H1 (cell line): ENCODE measurements around the gene EGFLAM. TPM values are rescaled to one million over a fixed set of nuclear protein-coding genes. Genes with fewer than 3 reads are reported as not detected.
A peak's percentile ranks its signal among the peaks of the same experiment; 100 is the strongest.
"Not testable (repeated sequence)": the region's sequence is repeated elsewhere in the genome, so short reads cannot be mapped to it uniquely, and the experiment has no call there.

ENCODE experiments used
- CTCF ChIA-PET: fragments of 300-600 bp; sonication (Branson Sonifier 250); formaldehyde crosslinking; loops from one replicate; lab custom pipeline; 2021; ENCODE audit not compliant: partially characterized antibody; lab: Charles Lee
- POLR2A ChIA-PET: fragments of 300-600 bp; sonication (Branson Sonifier 250); formaldehyde crosslinking; loops from one replicate; lab custom pipeline; 2021; ENCODE audit warnings: inconsistent platforms; ENCODE audit not compliant: partially characterized antibody; lab: Charles Lee
- DNase-seq, 2 experiments: peaks; one replicate each; pipeline versions ENCODE4 v3.0.0 to v3.0.0-alpha.2; 2010 to 2022; ENCODE audit warnings: low spot score in 2 of 2, low read depth in 1 of 2, mixed read lengths in 1 of 2
- FAIRE-seq: peaks from 2 replicates; lab custom pipeline; 2011; peaks lifted over from hg19 to GRCh38; lab: Jason Lieb, UNC
- H2AFZ ChIP-seq: 2 replicates; pipeline ENCODE4 v1.8.1; 2012; ENCODE audit warnings: low read length, inconsistent platforms
- H2AK5ac ChIP-seq: 2 replicates; pipeline ENCODE4 v1.6.1; 2013; ENCODE audit warnings: low read depth, low read length
- H2BK120ac ChIP-seq: replicated peaks from 2 replicates; pipeline ENCODE3; 2013; ENCODE audit warnings: low read depth, low read length, inconsistent platforms
- H2BK12ac ChIP-seq: 2 replicates; pipeline ENCODE4 v1.6.1; 2013; ENCODE audit warnings: low read depth, low read length
- H2BK15ac ChIP-seq: 2 replicates; pipeline ENCODE4 v1.6.1; 2013; ENCODE audit warnings: low read length
- H2BK20ac ChIP-seq: 2 replicates; pipeline ENCODE4 v1.6.1; 2013; ENCODE audit warnings: low read length
- H2BK5ac ChIP-seq: 2 replicates; pipeline ENCODE4 v1.6.1; 2013; ENCODE audit warnings: low read depth, low read length
- H3K14ac ChIP-seq: 2 replicates; pipeline ENCODE4 v1.6.1; 2013; ENCODE audit warnings: inconsistent platforms; ENCODE audit not compliant: insufficient read length
- H3K18ac ChIP-seq: 2 replicates; pipeline ENCODE4 v1.6.1; 2013; ENCODE audit warnings: low read length; ENCODE audit errors: extremely low read depth
- H3K23ac ChIP-seq: 2 replicates; pipeline ENCODE4 v1.6.1; 2013; ENCODE audit warnings: inconsistent platforms; ENCODE audit not compliant: insufficient read length
- H3K23me2 ChIP-seq: 2 replicates; pipeline ENCODE4 v1.6.1; 2013; ENCODE audit warnings: low read depth, low read length
- H3K27ac ChIP-seq: 2 replicates; pipeline ENCODE4 v1.6.1; 2011; ENCODE audit warnings: low read depth, low read length, inconsistent platforms
- H3K27me3 ChIP-seq, 4 experiments: replicated peaks in 1 of 4; 1 replicate in 1 of 4; 2 replicates in 3 of 4; pipeline versions ENCODE4 v1.6.1 to v1.8.1; 2011 to 2013; ENCODE audit warnings: low read length in 3 of 4, mild to moderate bottlenecking in 3 of 4, inconsistent platforms in 2 of 4, mixed read lengths in 2 of 4, moderate library complexity in 1 of 4; ENCODE audit not compliant: control insufficient read depth in 3 of 4, insufficient read depth in 3 of 4; ENCODE audit errors: extremely low read depth in 1 of 4
- H3K36me3 ChIP-seq, 4 experiments: 2 replicates each; pipeline versions ENCODE4 v1.6.1 to v1.8.1; 2011 to 2013; ENCODE audit warnings: mild to moderate bottlenecking in 4 of 4, low read length in 3 of 4, moderate library complexity in 2 of 4, control low read depth in 1 of 4, inconsistent platforms in 1 of 4; ENCODE audit not compliant: insufficient read depth in 4 of 4, control insufficient read depth in 2 of 4
- H3K4ac ChIP-seq: replicated peaks from 2 replicates; pipeline ENCODE3; 2013; ENCODE audit warnings: low read length, low read depth, mixed read lengths, inconsistent platforms; ENCODE audit not compliant: insufficient read length
- H3K4me1 ChIP-seq, 4 experiments: replicated peaks in 1 of 4; 1 replicate in 1 of 4; 2 replicates in 3 of 4; pipeline versions ENCODE4 v1.6.1 to v1.8.1; 2011 to 2013; ENCODE audit warnings: low read length in 3 of 4, inconsistent platforms in 2 of 4, mixed read lengths in 1 of 4; ENCODE audit not compliant: insufficient read depth in 4 of 4, control insufficient read depth in 3 of 4
- H3K4me2 ChIP-seq, 2 experiments: 2 replicates each; pipeline versions ENCODE4 v1.6.1 to v1.8.1; 2011 to 2013; ENCODE audit warnings: low read depth in 2 of 2, low read length in 2 of 2, control low read depth in 1 of 2, inconsistent platforms in 1 of 2, mild to moderate bottlenecking in 1 of 2; ENCODE audit not compliant: insufficient read depth in 1 of 2
- H3K4me3 ChIP-seq, 4 experiments: fragments of 200-600, 300-600 bp in 1 of 4; sonication (generic), shearing (Covaris generic), sonication (Bioruptor Twin) in 1 of 4; 2 replicates each; pipeline versions ENCODE4 v1.5.1 to v1.8.1; 2011 to 2016; ENCODE audit warnings: low read length in 4 of 4, low read depth in 3 of 4, control low read depth in 2 of 4, inconsistent platforms in 2 of 4, mild to moderate bottlenecking in 2 of 4, mixed read lengths in 1 of 4, moderate library complexity in 1 of 4; ENCODE audit not compliant: insufficient read depth in 2 of 4; ENCODE audit errors: extremely low read depth in 1 of 4
- H3K56ac ChIP-seq: replicated peaks from 2 replicates; pipeline ENCODE3; 2013; ENCODE audit warnings: low read depth, mild to moderate bottlenecking, mixed read lengths, low read length, inconsistent platforms; ENCODE audit not compliant: insufficient read length
- H3K79me1 ChIP-seq: 2 replicates; pipeline ENCODE4 v1.6.1; 2013; ENCODE audit warnings: low read depth, low read length, control low read depth
- H3K79me2 ChIP-seq, 2 experiments: 2 replicates each; pipeline versions ENCODE4 v1.6.1 to v1.8.1; 2012 to 2013; ENCODE audit warnings: low read length in 2 of 2, mild to moderate bottlenecking in 2 of 2, inconsistent platforms in 1 of 2; ENCODE audit not compliant: insufficient read depth in 2 of 2, control insufficient read depth in 1 of 2
- H3K9ac ChIP-seq, 4 experiments: replicated peaks in 1 of 4; 1 replicate in 1 of 4; 2 replicates in 3 of 4; pipeline versions ENCODE4 v1.6.1 to v1.8.1; 2011 to 2013; ENCODE audit warnings: low read depth in 3 of 4, low read length in 3 of 4, control low read depth in 2 of 4, mild to moderate bottlenecking in 2 of 4, moderate library complexity in 2 of 4, inconsistent platforms in 1 of 4; ENCODE audit errors: extremely low read depth in 1 of 4
- H3K9me3 ChIP-seq, 2 experiments: 2 replicates each; pipeline versions ENCODE4 v1.6.1 to v1.8.1; 2012 to 2013; ENCODE audit warnings: mild to moderate bottlenecking in 2 of 2, moderate library complexity in 2 of 2, control low read depth in 1 of 2, inconsistent platforms in 1 of 2, low read depth in 1 of 2, low read length in 1 of 2, mixed read lengths in 1 of 2; ENCODE audit not compliant: insufficient read depth in 2 of 2
- H4K20me1 ChIP-seq, 2 experiments: replicated peaks in 1 of 2; 2 replicates each; pipeline versions ENCODE3 to v1.8.1; 2011 to 2013; ENCODE audit warnings: inconsistent platforms in 2 of 2, low read length in 2 of 2, mild to moderate bottlenecking in 1 of 2; ENCODE audit not compliant: insufficient read depth in 2 of 2, control insufficient read depth in 1 of 2
- H4K5ac ChIP-seq: 2 replicates; pipeline ENCODE4 v1.6.1; 2013; ENCODE audit warnings: low read length, low read depth, mixed read lengths, inconsistent platforms; ENCODE audit not compliant: insufficient read length
- H4K8ac ChIP-seq: 2 replicates; pipeline ENCODE4 v1.8.0; 2013; ENCODE audit warnings: mild to moderate bottlenecking, moderate library complexity, low read length, inconsistent platforms; ENCODE audit not compliant: insufficient read depth; ENCODE audit errors: extremely low read depth
- H4K91ac ChIP-seq: replicated peaks from 2 replicates; pipeline ENCODE3; 2013; ENCODE audit warnings: low read length, mixed read lengths, inconsistent platforms; ENCODE audit not compliant: insufficient read length
- RBBP5 ChIP-seq: IDR thresholded peaks from 2 replicates; pipeline ENCODE4 v1.7.1; 2012; ENCODE audit warnings: low read depth, mild to moderate bottlenecking, inconsistent platforms, low read length, moderate library complexity, borderline replicate concordance
- SIX5 ChIP-seq: IDR thresholded peaks from 2 replicates; pipeline ENCODE4 v1.6.1; 2011; ENCODE audit warnings: mild to moderate bottlenecking, low read depth, low read length
- YY1 ChIP-seq: IDR thresholded peaks from 2 replicates; pipeline ENCODE4 v1.6.1; 2011; ENCODE audit warnings: low read depth, mild to moderate bottlenecking, low read length
- WGBS, 2 experiments: shearing (Covaris generic) in 1 of 2; methylation state at CpG; one replicate each; pipeline versions ENCODE4 v1.1.6 to v1.1.7; 2013 to 2015; ENCODE audit warnings: low lambda C conversion rate in 2 of 2, mixed read lengths in 2 of 2, inconsistent platforms in 1 of 2, low coverage in 1 of 2, missing lambda C conversion rate in 1 of 2; ENCODE audit not compliant: insufficient replicate concordance in 2 of 2, insufficient coverage in 1 of 2, insufficient read length in 1 of 2; ENCODE audit errors: extremely low coverage in 1 of 2, missing lambda C conversion rate in 1 of 2; 5-methylcytosine and 5-hydroxymethylcytosine counted together
- polyA plus RNA-seq, 7 experiments: library from polyadenylated mRNA; depleted of rRNA in 3 of 7; stranded (reverse) in 5 of 7; unstranded in 2 of 7; fragments of >200 nt in 5 of 7; fragments of 200-250 nt in 2 of 7; gene quantifications; 1 replicate in 5 of 7; 2 replicates in 1 of 7; 4 replicates in 1 of 7; pipeline versions ENCODE4 v1.2.1 to v1.2.3, GENCODE V29; 2011 to 2013; ENCODE audit warnings: missing spikeins in 2 of 7, mixed read lengths in 2 of 7
- total RNA-seq: library from RNA; stranded (reverse); fragmentation: NEBNext Ultra II Directional; extraction: Animal tissue kit (Norgen Biotek cat#: 25700); gene quantifications from 2 replicates; pipeline ENCODE4 v1.2.1, GENCODE V29; 2021
- TF ChIP-seq, protein P1 (sequence below): IDR thresholded peaks from 2 replicates; pipeline ENCODE4 v1.6.1; 2012; ENCODE audit warnings: inconsistent platforms
- TF ChIP-seq, protein P2 (sequence below): IDR thresholded peaks from 2 replicates; pipeline ENCODE4 v1.6.1; 2012; ENCODE audit warnings: inconsistent platforms

EGFLAM gene
- total and polyA plus RNA-seq, 2 of the 8 experiments (the other 6 are each of a cell fraction or from before 2014, with no cell fraction given): 0.20 to 0.24 TPM

DNA sequence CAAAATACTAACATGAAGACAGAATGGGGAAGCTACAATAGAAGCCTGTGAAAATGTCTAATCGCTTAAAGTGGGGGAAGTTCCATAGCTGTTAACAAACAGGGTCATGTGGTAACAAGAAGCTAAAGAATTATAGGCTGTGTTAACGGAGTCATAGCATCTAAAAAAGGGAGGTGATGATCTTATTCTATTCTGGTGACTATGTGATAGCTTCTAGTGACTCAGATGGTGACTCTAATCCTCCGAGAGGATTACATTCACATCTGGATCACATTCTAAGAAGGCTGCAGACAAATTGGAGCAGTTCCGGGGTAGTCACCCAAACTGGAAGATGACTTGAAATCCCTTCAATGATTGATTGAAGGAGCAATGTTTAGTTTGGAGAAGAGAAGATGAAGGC lies 156.0 kb downstream of the EGFLAM start (continued):
- TF ChIP-seq RBBP5 (no peak), YY1 (no peak), SIX5 (no peak)
- TF ChIP-seq, protein P1, sequence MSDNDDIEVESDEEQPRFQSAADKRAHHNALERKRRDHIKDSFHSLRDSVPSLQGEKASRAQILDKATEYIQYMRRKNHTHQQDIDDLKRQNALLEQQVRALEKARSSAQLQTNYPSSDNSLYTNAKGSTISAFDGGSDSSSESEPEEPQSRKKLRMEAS: no peak
- TF ChIP-seq, protein P2, sequence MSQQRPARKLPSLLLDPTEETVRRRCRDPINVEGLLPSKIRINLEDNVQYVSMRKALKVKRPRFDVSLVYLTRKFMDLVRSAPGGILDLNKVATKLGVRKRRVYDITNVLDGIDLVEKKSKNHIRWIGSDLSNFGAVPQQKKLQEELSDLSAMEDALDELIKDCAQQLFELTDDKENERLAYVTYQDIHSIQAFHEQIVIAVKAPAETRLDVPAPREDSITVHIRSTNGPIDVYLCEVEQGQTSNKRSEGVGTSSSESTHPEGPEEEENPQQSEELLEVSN: no peak

DNA sequence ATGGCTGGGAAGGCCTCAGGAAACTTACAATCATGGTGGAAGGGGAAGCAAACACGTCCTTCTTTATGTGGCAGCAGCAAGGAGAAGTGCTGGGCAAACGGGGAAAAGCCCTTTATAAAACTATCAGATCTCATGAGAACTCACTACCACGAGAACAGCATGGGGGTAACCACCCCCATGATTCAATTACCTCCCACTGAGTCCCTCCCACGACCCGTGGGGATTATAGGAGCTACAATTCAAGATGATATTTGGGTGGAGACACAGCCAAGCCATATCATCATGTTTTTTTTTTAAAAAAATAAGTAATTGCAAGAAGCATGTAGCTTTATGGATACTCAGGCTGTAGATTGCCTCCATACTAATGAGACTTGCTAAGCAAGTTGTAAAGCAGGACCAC lies 157.4 kb downstream of the EGFLAM start:
- peak overlapping the region; percentile 67; the same call in 1 of the 2 replicates for H2AFZ ChIP-seq
- CTCF ChIA-PET: interaction anchor here (0.7 to 8.7 kb wide), 5 partner anchors 18 to 506 kb away, joined by 3 to 73 read pairs (median 3); no protein-coding TSS in a partner anchor
- H3K4me2 ChIP-seq, H4K8ac ChIP-seq, H3K18ac ChIP-seq, H2BK20ac ChIP-seq, H2AK5ac ChIP-seq, H3K9me3 ChIP-seq, POLR2A ChIA-PET, H3K79me1 ChIP-seq, H3K23ac ChIP-seq, H3K14ac ChIP-seq, H4K91ac ChIP-seq, H2BK5ac ChIP-seq, H3K4me1 ChIP-seq, H2BK12ac ChIP-seq, H3K27me3 ChIP-seq, H3K9ac ChIP-seq, H3K4me3 ChIP-seq, H4K20me1 ChIP-seq, H2BK120ac ChIP-seq, DNase-seq, H4K5ac ChIP-seq, H3K79me2 ChIP-seq, H2BK15ac ChIP-seq, H3K27ac ChIP-seq, H3K36me3 ChIP-seq, FAIRE-seq, H3K56ac ChIP-seq, H3K23me2 ChIP-seq, H3K4ac ChIP-seq: not testable (repeated sequence)
- WGBS, 2 experiments: 88% methylated on average over 5 of the region's 5 CpGs; no CpG with 5 or more reads in 1 of the 2 experiments
